ENCODE measurements around the gene FUCA2.
A peak's percentile ranks its signal among the peaks of the same experiment; 100 is the strongest.

The FUCA2 gene

GRCh38 chr6:143549221-143549948 is 37.9 kb upstream of the FUCA2 start:
- no peak overlapping the region for H2AFZ ChIP-seq (ENCODE audit: low read depth)
- no peak overlapping the region for H3K9ac ChIP-seq
- H4K20me1 ChIP-seq (ENCODE audit: insufficient read depth), result no peaks in the 10 kb centered on the region
- no peak overlapping the region for H3K4me3 ChIP-seq (IDR thresholded peaks at IDR 0.05; ENCODE audit: insufficient read depth, low read depth, low read length)
- H3K79me2 ChIP-seq (ENCODE audit: insufficient read depth, low read depth), result no peaks in the 10 kb centered on the region
- H3K27ac ChIP-seq, result peak overlapping the region; percentile 43; the same call in 1 of the 2 replicates
- H3K36me3 ChIP-seq (ENCODE audit: insufficient read depth), result no peaks in the 10 kb centered on the region
- H3K4me1 ChIP-seq (ENCODE audit: low read depth, poor library complexity, severe bottlenecking), result peaks cover 49% of the 10 kb centered on the region
- no peaks in the 10 kb centered on the region for H3K27me3 ChIP-seq (ENCODE audit: insufficient read depth, low read depth)
- no peak for TF ChIP-seq CTCF (conservative IDR thresholded peaks at IDR 0.05; ENCODE audit: low read depth, low read length)
- peak overlapping the region; percentile 88 for H3K4me2 ChIP-seq

GRCh38 chr6:143546599-143546998 is 35.1 kb upstream of the FUCA2 start:
- no peak overlapping the region for H2AFZ ChIP-seq (ENCODE audit: low read depth)

GRCh38 chr6:143545976-143546547 is 34.5 kb upstream of the FUCA2 start:
- H3K79me2 ChIP-seq (ENCODE audit: insufficient read depth, low read depth), result no peaks in the 10 kb centered on the region
- no peaks in the 10 kb centered on the region for H4K20me1 ChIP-seq (ENCODE audit: insufficient read depth)
- no peak overlapping the region for H3K4me3 ChIP-seq (IDR thresholded peaks at IDR 0.05; ENCODE audit: insufficient read depth, low read depth, low read length)

More at GRCh38 chr6:143546599-143546998, 35.1 kb upstream of the FUCA2 start:
- Histone ChIP-seq H3K9ac (no peak overlapping the region), H3K79me2 (ENCODE audit: insufficient read depth, low read depth) (no peaks in the 10 kb centered on the region), H3K36me3 (ENCODE audit: insufficient read depth) (no peaks in the 10 kb centered on the region), H4K20me1 (ENCODE audit: insufficient read depth) (no peaks in the 10 kb centered on the region), H3K4me1 (ENCODE audit: low read depth, poor library complexity, severe bottlenecking) (peaks cover 49% of the 10 kb centered on the region), H3K4me2 (peak overlapping the region; percentile 44; the same call in 1 of the 2 replicates), H3K27ac (no peak overlapping the region), H3K4me3 (IDR thresholded peaks at IDR 0.05; ENCODE audit: insufficient read depth, low read depth, low read length) (no peak overlapping the region), H3K27me3 (ENCODE audit: insufficient read depth, low read depth) (no peaks in the 10 kb centered on the region)
- no peak for TF ChIP-seq CTCF (conservative IDR thresholded peaks at IDR 0.05; ENCODE audit: low read depth, low read length)

GRCh38 chr6:143545165-143545564 is 33.6 kb upstream of the FUCA2 start:
- H3K4me1 ChIP-seq (ENCODE audit: low read depth, poor library complexity, severe bottlenecking), result peaks cover 44% of the 10 kb centered on the region
- H3K9ac ChIP-seq, result no peak overlapping the region
- no peaks in the 10 kb centered on the region for H3K27me3 ChIP-seq (ENCODE audit: insufficient read depth, low read depth)
- no peak for TF ChIP-seq CTCF (conservative IDR thresholded peaks at IDR 0.05; ENCODE audit: low read depth, low read length)
- H2AFZ ChIP-seq (ENCODE audit: low read depth), result no peak overlapping the region
- no peak overlapping the region for H3K27ac ChIP-seq
- no peak overlapping the region; the same call in 1 of the 2 replicates for H3K4me2 ChIP-seq
- H3K79me2 ChIP-seq (ENCODE audit: insufficient read depth, low read depth), result no peaks in the 10 kb centered on the region
- no peak overlapping the region for H3K4me3 ChIP-seq (IDR thresholded peaks at IDR 0.05; ENCODE audit: insufficient read depth, low read depth, low read length)
- H3K36me3 ChIP-seq (ENCODE audit: insufficient read depth), result no peaks in the 10 kb centered on the region
- no peaks in the 10 kb centered on the region for H4K20me1 ChIP-seq (ENCODE audit: insufficient read depth)

More at GRCh38 chr6:143545976-143546547, 34.5 kb upstream of the FUCA2 start:
- Histone ChIP-seq H3K9ac (no peak overlapping the region), H3K27me3 (ENCODE audit: insufficient read depth, low read depth) (no peaks in the 10 kb centered on the region), H3K27ac (no peak overlapping the region), H3K4me1 (ENCODE audit: low read depth, poor library complexity, severe bottlenecking) (peaks cover 49% of the 10 kb centered on the region), H2AFZ (ENCODE audit: low read depth) (no peak overlapping the region), H3K4me2 (peak overlapping the region; percentile 44), H3K36me3 (ENCODE audit: insufficient read depth) (no peaks in the 10 kb centered on the region)
- no peak for TF ChIP-seq CTCF (conservative IDR thresholded peaks at IDR 0.05; ENCODE audit: low read depth, low read length)

Data from KMS-11 (cell line).